Measurements from ENCODE around the gene MGST3. TPM values are rescaled to one million over a fixed set of nuclear protein-coding genes. Genes with fewer than 3 reads are reported as not detected.

Gene MGST3
- total RNA-seq, 1 donor from 2014 or later = 128 TPM

- Mint-ChIP-seq H3K27ac (ENCODE audit: unreplicated experiment) (no peak overlapping the region), H3K9me3 (ENCODE audit: unreplicated experiment) (no peaks in the 10 kb centered on the region), H3K4me3 (ENCODE audit: unreplicated experiment) (no peak overlapping the region), H3K36me3 (ENCODE audit: unreplicated experiment) (no peaks in the 10 kb centered on the region), H3K27me3 (ENCODE audit: unreplicated experiment) (no peaks in the 10 kb centered on the region), H3K4me1 (ENCODE audit: low read depth, unreplicated experiment) (no peaks in the 10 kb centered on the region)
- TF ChIP-seq, protein P1, sequence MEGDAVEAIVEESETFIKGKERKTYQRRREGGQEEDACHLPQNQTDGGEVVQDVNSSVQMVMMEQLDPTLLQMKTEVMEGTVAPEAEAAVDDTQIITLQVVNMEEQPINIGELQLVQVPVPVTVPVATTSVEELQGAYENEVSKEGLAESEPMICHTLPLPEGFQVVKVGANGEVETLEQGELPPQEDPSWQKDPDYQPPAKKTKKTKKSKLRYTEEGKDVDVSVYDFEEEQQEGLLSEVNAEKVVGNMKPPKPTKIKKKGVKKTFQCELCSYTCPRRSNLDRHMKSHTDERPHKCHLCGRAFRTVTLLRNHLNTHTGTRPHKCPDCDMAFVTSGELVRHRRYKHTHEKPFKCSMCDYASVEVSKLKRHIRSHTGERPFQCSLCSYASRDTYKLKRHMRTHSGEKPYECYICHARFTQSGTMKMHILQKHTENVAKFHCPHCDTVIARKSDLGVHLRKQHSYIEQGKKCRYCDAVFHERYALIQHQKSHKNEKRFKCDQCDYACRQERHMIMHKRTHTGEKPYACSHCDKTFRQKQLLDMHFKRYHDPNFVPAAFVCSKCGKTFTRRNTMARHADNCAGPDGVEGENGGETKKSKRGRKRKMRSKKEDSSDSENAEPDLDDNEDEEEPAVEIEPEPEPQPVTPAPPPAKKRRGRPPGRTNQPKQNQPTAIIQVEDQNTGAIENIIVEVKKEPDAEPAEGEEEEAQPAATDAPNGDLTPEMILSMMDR (IDR thresholded peaks at IDR 0.05; ENCODE audit: partially characterized antibody, unreplicated experiment) = no peak
- DNase-seq = no peak
Observed at GRCh38 chr1:165616987-165617546, 14.0 kb upstream of the MGST3 start.

DNA sequence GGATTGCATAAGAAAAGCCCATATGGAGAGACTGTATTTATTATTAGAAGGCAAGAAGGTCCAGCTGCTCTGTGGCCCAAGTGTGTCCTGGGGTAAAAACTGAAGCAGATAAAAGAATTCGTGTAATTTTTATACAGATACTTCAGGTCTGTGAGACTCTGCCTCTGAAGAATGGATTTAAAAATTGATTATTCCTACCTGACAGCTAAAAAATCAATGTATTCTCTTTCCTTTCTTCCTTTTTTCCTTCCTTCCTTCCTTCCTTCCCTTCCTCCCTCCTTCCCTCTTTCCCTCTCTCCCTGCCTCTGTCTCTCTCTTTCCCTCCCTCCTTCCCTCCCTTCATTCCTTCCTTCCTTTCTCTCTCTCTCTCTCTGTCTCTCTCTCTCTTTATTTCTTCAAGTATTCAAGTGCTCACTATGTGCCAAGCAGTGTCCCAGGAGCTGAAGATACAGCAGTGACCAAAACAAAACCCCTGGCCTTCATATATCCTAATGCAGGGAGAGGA lies 11.3 kb upstream of the MGST3 start:
- Mint-ChIP-seq H3K27ac (ENCODE audit: unreplicated experiment) (no peak overlapping the region), H3K4me1 (ENCODE audit: low read depth, unreplicated experiment) (no peaks in the 10 kb centered on the region), H3K9me3 (ENCODE audit: unreplicated experiment) (no peaks in the 10 kb centered on the region), H3K4me3 (ENCODE audit: unreplicated experiment) (no peak overlapping the region), H3K36me3 (ENCODE audit: unreplicated experiment) (no peaks in the 10 kb centered on the region), H3K27me3 (ENCODE audit: unreplicated experiment) (no peaks in the 10 kb centered on the region)
- TF ChIP-seq, protein P1 (IDR thresholded peaks at IDR 0.05; ENCODE audit: partially characterized antibody, unreplicated experiment) = no peak
- no peak for DNase-seq

GRCh38 chr1:165623624-165624023 lies 7.4 kb upstream of the MGST3 start:
- Mint-ChIP-seq H3K4me1 (ENCODE audit: low read depth, unreplicated experiment) (no peaks in the 10 kb centered on the region), H3K9me3 (ENCODE audit: unreplicated experiment) (no peaks in the 10 kb centered on the region), H3K4me3 (ENCODE audit: unreplicated experiment) (no peak overlapping the region), H3K27me3 (ENCODE audit: unreplicated experiment) (no peaks in the 10 kb centered on the region), H3K36me3 (ENCODE audit: unreplicated experiment) (no peaks in the 10 kb centered on the region), H3K27ac (ENCODE audit: unreplicated experiment) (no peak overlapping the region)
- no peak for DNase-seq
- TF ChIP-seq, protein P1 (IDR thresholded peaks at IDR 0.05; ENCODE audit: partially characterized antibody, unreplicated experiment) = no peak

- no peaks in the 10 kb centered on the region for H3K27me3 Mint-ChIP-seq (ENCODE audit: unreplicated experiment)
- H3K27ac Mint-ChIP-seq (ENCODE audit: unreplicated experiment) = no peak overlapping the region
- TF ChIP-seq, protein P1 (IDR thresholded peaks at IDR 0.05; ENCODE audit: partially characterized antibody, unreplicated experiment) = no peak
- no peaks in the 10 kb centered on the region for H3K9me3 Mint-ChIP-seq (ENCODE audit: unreplicated experiment)
- no peak overlapping the region for H3K4me3 Mint-ChIP-seq (ENCODE audit: unreplicated experiment)
- no peaks in the 10 kb centered on the region for H3K4me1 Mint-ChIP-seq (ENCODE audit: low read depth, unreplicated experiment)
- H3K36me3 Mint-ChIP-seq (ENCODE audit: unreplicated experiment) = no peaks in the 10 kb centered on the region
- no peak for DNase-seq
Observed at GRCh38 chr1:165624441-165624840, 6.6 kb upstream of the MGST3 start.

DNA sequence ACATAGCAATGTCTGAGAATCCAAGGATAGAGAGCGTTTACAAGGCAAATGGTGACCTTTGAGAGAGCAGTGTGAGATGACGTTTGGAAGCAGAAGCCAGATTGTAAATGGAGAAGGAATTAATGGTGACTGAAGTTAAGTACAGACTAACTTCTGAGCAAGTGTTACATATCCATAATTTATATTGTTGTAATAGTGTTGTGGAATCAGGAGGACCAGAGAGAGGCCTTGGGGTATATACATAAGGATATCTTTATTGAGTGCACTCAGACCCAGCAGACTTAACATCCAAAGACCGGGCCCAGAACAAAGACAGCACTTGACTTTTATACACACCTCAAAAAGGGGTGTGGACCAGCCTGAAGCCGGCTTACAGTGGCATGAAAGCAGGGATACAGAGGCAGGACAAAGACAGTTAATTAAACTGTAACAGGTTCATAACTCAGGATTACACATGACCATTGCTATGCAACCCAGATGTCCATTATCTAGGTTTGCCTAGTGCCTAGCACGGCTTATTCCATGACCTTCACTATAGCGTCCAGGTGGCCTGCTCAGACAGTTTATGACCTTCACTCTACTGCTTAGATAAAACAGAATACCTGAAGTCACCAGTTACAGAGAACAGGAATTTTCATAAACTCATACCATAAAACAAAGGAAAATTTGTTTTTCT lies 2.7 kb upstream of the MGST3 start:
- no peaks in the 10 kb centered on the region for H3K36me3 Mint-ChIP-seq (ENCODE audit: unreplicated experiment)
- no peak for DNase-seq
- TF ChIP-seq, protein P1 (IDR thresholded peaks at IDR 0.05; ENCODE audit: partially characterized antibody, unreplicated experiment) = no peak
- H3K4me3 Mint-ChIP-seq (ENCODE audit: unreplicated experiment) = no peak overlapping the region
- no peaks in the 10 kb centered on the region for H3K27me3 Mint-ChIP-seq (ENCODE audit: unreplicated experiment)
- H3K9me3 Mint-ChIP-seq (ENCODE audit: unreplicated experiment) = no peaks in the 10 kb centered on the region
- H3K4me1 Mint-ChIP-seq (ENCODE audit: low read depth, unreplicated experiment) = no peaks in the 10 kb centered on the region
- no peak overlapping the region for H3K27ac Mint-ChIP-seq (ENCODE audit: unreplicated experiment)
